Vagina (tissue), 2 donors: Measurements from ENCODE around the gene SH3BP5.

ENCODE experiments used
- POLR2A ChIP-seq, 2 donors: fragments of 450-650 bp; IDR thresholded peaks; one replicate each; pipeline ENCODE4 v1.6.1; 2017; ENCODE audit warnings: antibody characterized with exemption in 2 of 2, mild to moderate bottlenecking in 2 of 2, moderate library complexity in 2 of 2
- POLR2AphosphoS5 ChIP-seq, 2 donors: sonication (generic); formaldehyde crosslinking; IDR thresholded peaks; one replicate each; pipeline ENCODE4 v1.9.0; 2017; ENCODE audit warnings: antibody characterized with exemption in 2 of 2, mild to moderate bottlenecking in 2 of 2, low read depth in 1 of 2; ENCODE audit not compliant: insufficient read depth in 1 of 2
- TF ChIP-seq, protein P1 (sequence below), 3 experiments: fragments of 450-650 bp in 2 of 3; fragments of 200-600 bp in 1 of 3; sonication (generic) in 1 of 3; IDR thresholded peaks; one replicate each; pipeline ENCODE4 v1.5.1; 2017 to 2019; ENCODE audit warnings: antibody characterized with exemption in 3 of 3, mild to moderate bottlenecking in 2 of 3, moderate library complexity in 2 of 3

DNA sequence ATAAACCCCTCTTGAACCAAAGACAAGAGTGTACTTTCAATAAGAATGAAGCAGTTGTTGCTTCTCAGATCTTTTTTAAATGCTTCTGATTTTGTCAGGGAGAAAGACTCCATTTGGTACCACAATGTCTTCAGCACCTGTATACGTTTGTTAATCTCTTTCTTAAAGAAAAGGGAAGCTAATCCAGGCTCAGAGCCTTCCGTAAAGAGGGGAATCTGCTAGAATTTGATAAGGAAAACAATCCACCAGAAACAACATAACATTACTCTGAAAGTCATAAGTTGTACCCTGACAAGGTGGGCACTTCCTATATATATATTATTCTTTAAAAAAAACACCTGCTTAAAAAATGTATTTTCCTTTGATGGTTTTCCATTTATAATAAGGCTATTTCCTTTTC is 19.8 kb downstream of the SH3BP5 start:
- TF ChIP-seq, protein P1, sequence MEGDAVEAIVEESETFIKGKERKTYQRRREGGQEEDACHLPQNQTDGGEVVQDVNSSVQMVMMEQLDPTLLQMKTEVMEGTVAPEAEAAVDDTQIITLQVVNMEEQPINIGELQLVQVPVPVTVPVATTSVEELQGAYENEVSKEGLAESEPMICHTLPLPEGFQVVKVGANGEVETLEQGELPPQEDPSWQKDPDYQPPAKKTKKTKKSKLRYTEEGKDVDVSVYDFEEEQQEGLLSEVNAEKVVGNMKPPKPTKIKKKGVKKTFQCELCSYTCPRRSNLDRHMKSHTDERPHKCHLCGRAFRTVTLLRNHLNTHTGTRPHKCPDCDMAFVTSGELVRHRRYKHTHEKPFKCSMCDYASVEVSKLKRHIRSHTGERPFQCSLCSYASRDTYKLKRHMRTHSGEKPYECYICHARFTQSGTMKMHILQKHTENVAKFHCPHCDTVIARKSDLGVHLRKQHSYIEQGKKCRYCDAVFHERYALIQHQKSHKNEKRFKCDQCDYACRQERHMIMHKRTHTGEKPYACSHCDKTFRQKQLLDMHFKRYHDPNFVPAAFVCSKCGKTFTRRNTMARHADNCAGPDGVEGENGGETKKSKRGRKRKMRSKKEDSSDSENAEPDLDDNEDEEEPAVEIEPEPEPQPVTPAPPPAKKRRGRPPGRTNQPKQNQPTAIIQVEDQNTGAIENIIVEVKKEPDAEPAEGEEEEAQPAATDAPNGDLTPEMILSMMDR (IDR thresholded peaks at IDR 0.05), result no peak
- TF ChIP-seq POLR2A (IDR thresholded peaks at IDR 0.05) (no peak), POLR2AphosphoS5 (IDR thresholded peaks at IDR 0.05; ENCODE audit: insufficient read depth in 1 of 2, low read depth in 1 of 2) (no peak)
